HCT116 (cell line): ENCODE results near the gene HIF1AN. TPM values are rescaled to one million over a fixed set of nuclear protein-coding genes. Genes with fewer than 3 reads are reported as not detected.
A peak's percentile ranks its signal among the peaks of the same experiment; 100 is the strongest.

ENCODE experiments used
- ATAC-seq: fragments of 200-7000 bp; cut with Tn5 transposase; 2 replicates; pipeline ENCODE4 v1.9.1; 2020; ENCODE audit warnings: mild to moderate bottlenecking, moderate library complexity
- BruUV-seq: library from RNA; stranded (reverse); fragments of 400-500 nt; replicated peaks from 2 replicates; lab custom pipeline; 2021; lab: Mats Ljungman, UMichigan
- CTCF ChIA-PET: fragments of 300-600 bp; sonication (Branson Sonifier 250); formaldehyde crosslinking; loops from one replicate; lab custom pipeline; 2021; ENCODE audit warnings: antibody characterized with exemption; lab: Charles Lee
- POLR2A ChIA-PET: fragments of 300-600, 350-600 bp; sonication (Branson Sonifier 250); formaldehyde crosslinking; loops from one replicate; lab custom pipeline; 2021; ENCODE audit warnings: antibody characterized with exemption; lab: Charles Lee
- RAD21 ChIA-PET, 2 experiments: fragments of 300-600 bp; sonication (Branson Sonifier 250); formaldehyde crosslinking; loops; one replicate each; lab custom pipeline; 2023; ENCODE audit warnings: low total read pairs in 2 of 2; ENCODE audit not compliant: uncharacterized antibody in 2 of 2, unreplicated experiment in 2 of 2, low non-redundant PET in 1 of 2; lab: Charles Lee
- DNase-seq: peaks from one replicate; pipeline ENCODE4 v3.0.0-alpha.2; 2010; ENCODE audit warnings: low read depth, low spot score
- H2AFZ ChIP-seq: fragments of 200-600 bp; shearing (Covaris generic), sonication (generic); 2 replicates; pipeline ENCODE4 v1.6.1; 2017; ENCODE audit warnings: low read depth, mixed run types, mixed read lengths, antibody characterized with exemption, low read length; ENCODE audit not compliant: poor library complexity, severe bottlenecking
- H3K27ac ChIP-seq: 2 replicates; pipeline ENCODE4 v1.5.1; 2012; ENCODE audit warnings: low read depth, low read length
- H3K27me3 ChIP-seq: fragments of 200-600 bp; sonication (generic); 2 replicates; pipeline ENCODE4 v1.6.1; 2016; ENCODE audit warnings: mixed run types, low read length, mixed read lengths; ENCODE audit not compliant: insufficient read depth
- H3K36me3 ChIP-seq, 2 experiments: fragments of 200-500 bp in 1 of 2; fragments of 200-600 bp in 1 of 2; sonication (Bioruptor generic) in 1 of 2; sonication (generic) in 1 of 2; 2 replicates each; pipeline versions ENCODE4 v1.5.1 to v1.6.1; 2014 to 2016; ENCODE audit warnings: low read length in 2 of 2, inconsistent platforms in 1 of 2, mixed read lengths in 1 of 2, mixed run types in 1 of 2; ENCODE audit not compliant: insufficient read depth in 2 of 2, control insufficient read depth in 1 of 2
- H3K4me1 ChIP-seq, 2 experiments: fragments of 200-600 bp in 1 of 2; sonication (generic) in 1 of 2; 2 replicates each; pipeline versions ENCODE4 v1.5.1 to v1.6.1; 2012 to 2017; ENCODE audit warnings: low read length in 2 of 2, inconsistent platforms in 1 of 2, mild to moderate bottlenecking in 1 of 2, mixed read lengths in 1 of 2, mixed run types in 1 of 2, moderate library complexity in 1 of 2; ENCODE audit not compliant: insufficient read depth in 2 of 2, control insufficient read depth in 1 of 2
- H3K4me2 ChIP-seq: fragments of 200-600 bp; sonication (generic); 2 replicates; pipeline ENCODE4 v1.6.1; 2017; ENCODE audit warnings: mixed run types, low read length, mixed read lengths
- H3K4me3 ChIP-seq, 2 experiments: fragments of 200-600 bp in 1 of 2; sonication (generic) in 1 of 2; replicated peaks in 1 of 2; 2 replicates each; pipeline ENCODE4 v1.5.1; 2011 to 2016; ENCODE audit warnings: low read length in 2 of 2, control low read depth in 1 of 2, low read depth in 1 of 2, mild to moderate bottlenecking in 1 of 2, mixed read lengths in 1 of 2, mixed run types in 1 of 2
- H3K79me2 ChIP-seq: fragments of 200-600 bp; sonication (generic); 2 replicates; pipeline ENCODE4 v1.6.1; 2017; ENCODE audit warnings: mild to moderate bottlenecking, mixed run types, low read length, moderate library complexity, mixed read lengths; ENCODE audit not compliant: insufficient read depth
- H3K9ac ChIP-seq: fragments of 200-600 bp; sonication (generic); 2 replicates; pipeline ENCODE4 v1.6.1; 2016; ENCODE audit warnings: low read length, mixed read lengths
- H3K9me2 ChIP-seq: fragments of 200-600 bp; sonication (generic), shearing (Covaris generic); 2 replicates; pipeline ENCODE4 v1.6.1; 2017; ENCODE audit warnings: mixed run types, mild to moderate bottlenecking, moderate library complexity; ENCODE audit not compliant: insufficient read depth
- H3K9me3 ChIP-seq, 2 experiments: fragments of 200-500 bp in 1 of 2; fragments of 200-600 bp in 1 of 2; sonication (Bioruptor generic) in 1 of 2; sonication (generic) in 1 of 2; 2 replicates each; pipeline ENCODE4 v1.6.1; 2014 to 2017; ENCODE audit warnings: low read length in 2 of 2, mixed read lengths in 2 of 2, inconsistent platforms in 1 of 2, low read depth in 1 of 2, mild to moderate bottlenecking in 1 of 2, mixed run types in 1 of 2, moderate library complexity in 1 of 2; ENCODE audit not compliant: control insufficient read depth in 1 of 2, insufficient read depth in 1 of 2
- H4K20me1 ChIP-seq: fragments of 200-600 bp; sonication (generic), shearing (Covaris generic); 2 replicates; pipeline ENCODE4 v1.6.1; 2017; ENCODE audit warnings: mixed run types, mild to moderate bottlenecking, moderate library complexity; ENCODE audit not compliant: insufficient read depth
- CBX3 ChIP-seq: IDR thresholded peaks from 2 replicates; pipeline ENCODE4 v1.6.1; 2012; ENCODE audit warnings: low read depth
- CEBPB ChIP-seq: IDR thresholded peaks from 2 replicates; pipeline ENCODE4 v1.6.1; 2012; ENCODE audit warnings: low read depth
- EGR1 ChIP-seq: IDR thresholded peaks from 2 replicates; pipeline ENCODE4 v1.6.1; 2012; ENCODE audit warnings: low read depth
- POLR2A ChIP-seq: IDR thresholded peaks from 2 replicates; pipeline ENCODE4 v1.7.0; 2011; ENCODE audit warnings: borderline replicate concordance; ENCODE audit not compliant: insufficient read depth, insufficient read length; ENCODE audit errors: extremely low read depth
- POLR2AphosphoS5 ChIP-seq: IDR thresholded peaks from 2 replicates; pipeline ENCODE4 v1.6.1; 2011; ENCODE audit warnings: mild to moderate bottlenecking, low read depth, low read length, moderate library complexity
- SIN3A ChIP-seq: IDR thresholded peaks from 2 replicates; pipeline ENCODE4 v1.6.1; 2012; ENCODE audit warnings: low read depth
- SP1 ChIP-seq: IDR thresholded peaks from 2 replicates; pipeline ENCODE4 v1.6.1; 2012; ENCODE audit warnings: low read depth
- TCF7L2 ChIP-seq: IDR thresholded peaks from 2 replicates; pipeline ENCODE4 v1.7.0; 2011; ENCODE audit warnings: borderline replicate concordance, inconsistent platforms; ENCODE audit not compliant: insufficient read depth, insufficient read length; ENCODE audit errors: extremely low read depth
- YY1 ChIP-seq: IDR thresholded peaks from 2 replicates; pipeline ENCODE4 v1.6.1; 2011; ENCODE audit warnings: low read length, low read depth, moderate library complexity, mild to moderate bottlenecking; ENCODE audit not compliant: insufficient replicate concordance; ENCODE audit errors: extremely low read depth
- ZBTB33 ChIP-seq: IDR thresholded peaks from 2 replicates; pipeline ENCODE4 v1.6.1; 2011; ENCODE audit warnings: mild to moderate bottlenecking, low read length, moderate library complexity; ENCODE audit not compliant: insufficient replicate concordance; ENCODE audit errors: extremely low read depth
- ZFX ChIP-seq: fragments of 450-650 bp; IDR thresholded peaks from 2 replicates; pipeline ENCODE4 v1.6.1; 2017
- intact Hi-C: fragments of 100-400 bp; cut with micrococcal nuclease; formaldehyde crosslinking; loops from 2 replicates; pipeline ENCODE4 v1.10.0; 2022
- total RNA-seq: library from RNA; stranded (reverse); gene quantifications from one replicate; pipeline ENCODE4 v1.2.1, GENCODE V29; 2021; ENCODE audit not compliant: unreplicated experiment
- TF ChIP-seq, protein P1 (sequence below): IDR thresholded peaks from 2 replicates; pipeline ENCODE4 v1.6.1; 2012

The HIF1AN gene
- total RNA-seq, 1 experiment from 2014 or later, result 67.2 TPM

GRCh38 chr10:100529475-100530298 is 6.1 kb upstream of the HIF1AN start, which contains the start of gene NDUFB8:
TSS of gene NDUFB8 (minus strand) at chr10:100529871. CDS start at chr10:100529851, 20 bp downstream.
- Histone ChIP-seq H3K36me3 (peaks cover 22 to 25% of the 10 kb centered on the region in 2 experiments), H3K27ac (peak within 1 kb of the TSS; percentile 79), H3K9ac (peak within 1 kb of the TSS; percentile 91), H3K9me3 (no peaks in the 10 kb centered on the region), H3K79me2 (peaks cover 45% of the 10 kb centered on the region), H3K4me2 (peak within 1 kb of the TSS; percentile 73), H3K4me3 (peak within 1 kb of the TSS; percentile 77 to 94), H3K4me1 (peaks cover 7 to 18% of the 10 kb centered on the region in 2 experiments; a peak in 3 of 4 replicates), H2AFZ (peak within 1 kb of the TSS; percentile 50), H3K27me3 (no peaks in the 10 kb centered on the region), H3K9me2 (no peaks in the 10 kb centered on the region), H4K20me1 (no peaks in the 10 kb centered on the region)
- ATAC-seq (peak; percentile 88), DNase-seq (peak; percentile 81)
- ChIA-PET CTCF (interaction anchor here (2.0 kb wide), 2 partner anchors 11 to 349 kb away, joined by 5 to 14 read pairs; no protein-coding TSS in a partner anchor), POLR2A (no interaction called here), RAD21 (no interaction called here)
- TF ChIP-seq CBX3, result no peak
- TF ChIP-seq CEBPB, result no peak
- TF ChIP-seq POLR2A, result peak; percentile 91
- peak; percentile 75; the same call in 1 of the 2 replicates for TF ChIP-seq SIN3A
- peak; percentile 96 for TF ChIP-seq YY1
- peak; percentile 82 for TF ChIP-seq ZBTB33
- TF ChIP-seq SP1, result peak; percentile 46; the same call in 1 of the 2 replicates
- TF ChIP-seq POLR2AphosphoS5, result peak; percentile 95
- peak; percentile 70 for TF ChIP-seq ZFX
- TF ChIP-seq TCF7L2, result peak; percentile 21
- TF ChIP-seq EGR1, result no peak
- TF ChIP-seq, protein P1, sequence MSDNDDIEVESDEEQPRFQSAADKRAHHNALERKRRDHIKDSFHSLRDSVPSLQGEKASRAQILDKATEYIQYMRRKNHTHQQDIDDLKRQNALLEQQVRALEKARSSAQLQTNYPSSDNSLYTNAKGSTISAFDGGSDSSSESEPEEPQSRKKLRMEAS, result peak; percentile 70; the same call in 1 of the 2 replicates
- intact Hi-C loops, result no loop called here
- BruUV-seq, result no TSS peak
